OCI-LY7 (cell line): ENCODE data around the gene ELAPOR2. TPM values are rescaled to one million over a fixed set of nuclear protein-coding genes. Genes with fewer than 3 reads are reported as not detected.

ENCODE experiments used
- BruUV-seq: library from RNA; stranded (reverse); fragments of 400-500 nt; replicated peaks from 2 replicates; lab custom pipeline; 2021; lab: Mats Ljungman, UMichigan
- CTCF ChIA-PET: fragments of 300-600 bp; sonication (Branson Sonifier 250); formaldehyde crosslinking; loops from one replicate; lab custom pipeline; 2022; ENCODE audit warnings: antibody characterized with exemption; ENCODE audit not compliant: unreplicated experiment; lab: Charles Lee
- POLR2A ChIA-PET: fragments of 300-600 bp; sonication (Branson Sonifier 250); formaldehyde crosslinking; loops from one replicate; lab custom pipeline; 2022; ENCODE audit warnings: antibody characterized with exemption; lab: Charles Lee
- DNase-seq: peaks from one replicate; pipeline ENCODE4 v3.0.0-alpha.2; 2015; ENCODE audit warnings: low spot score
- H2AFZ ChIP-seq: fragments of 200-600 bp; sonication (generic), shearing (Covaris generic); 2 replicates; pipeline ENCODE4 v1.6.1; 2014; ENCODE audit warnings: mild to moderate bottlenecking, antibody characterized with exemption, low read length, moderate library complexity
- H3K27ac ChIP-seq: fragments of 200-600 bp; sonication (generic); 2 replicates; pipeline ENCODE4 v1.5.1; 2014; ENCODE audit warnings: mixed run types, low read depth, mild to moderate bottlenecking, moderate library complexity, low read length, inconsistent platforms; ENCODE audit not compliant: poor library complexity, severe bottlenecking
- H3K36me3 ChIP-seq: fragments of 200-600 bp; sonication (generic); 2 replicates; pipeline ENCODE4 v1.6.1; 2014; ENCODE audit warnings: mild to moderate bottlenecking, antibody characterized with exemption, low read length, moderate library complexity, mixed read lengths; ENCODE audit not compliant: insufficient read depth
- H3K4me1 ChIP-seq: fragments of 200-600 bp; sonication (generic); 2 replicates; pipeline ENCODE4 v1.5.1; 2014; ENCODE audit warnings: mild to moderate bottlenecking, low read length; ENCODE audit not compliant: insufficient read depth, poor library complexity, severe bottlenecking
- H3K4me2 ChIP-seq: fragments of 200-600 bp; sonication (generic); 2 replicates; pipeline ENCODE4 v1.6.1; 2014; ENCODE audit warnings: mild to moderate bottlenecking, low read length
- H3K4me3 ChIP-seq: fragments of 200-600 bp; sonication (generic); 2 replicates; pipeline ENCODE4 v1.5.1; 2014; ENCODE audit warnings: mild to moderate bottlenecking, low read depth, low read length; ENCODE audit not compliant: poor library complexity, severe bottlenecking
- H3K79me2 ChIP-seq: fragments of 200-600 bp; sonication (generic); 2 replicates; pipeline ENCODE4 v1.6.1; 2016; ENCODE audit warnings: low read depth, mild to moderate bottlenecking, low read length, moderate library complexity, mixed read lengths; ENCODE audit not compliant: insufficient read depth
- H3K9me2 ChIP-seq: fragments of 200-600 bp; sonication (generic); 2 replicates; pipeline ENCODE4 v1.6.1; 2016; ENCODE audit warnings: mild to moderate bottlenecking, low read length, mixed read lengths; ENCODE audit not compliant: insufficient read depth
- H3K9me3 ChIP-seq: fragments of 200-600 bp; sonication (generic); 2 replicates; pipeline ENCODE4 v1.6.1; 2014; ENCODE audit warnings: mild to moderate bottlenecking, mixed run types, low read length, mixed read lengths
- H4K20me1 ChIP-seq: fragments of 200-600 bp; sonication (generic); 2 replicates; pipeline ENCODE4 v1.6.1; 2014; ENCODE audit warnings: mild to moderate bottlenecking, antibody characterized with exemption, low read length, moderate library complexity, mixed read lengths; ENCODE audit not compliant: insufficient read depth
- CTCF ChIP-seq: fragments of 200-600 bp; sonication (generic); conservative IDR thresholded peaks from 2 replicates; pipeline ENCODE4 v1.5.1; 2014; ENCODE audit warnings: mild to moderate bottlenecking, antibody characterized with exemption, low read length, moderate library complexity, mixed read lengths
- EZH2phosphoT487 ChIP-seq: fragments of 200-600 bp; sonication (generic); IDR thresholded peaks from 2 replicates; pipeline ENCODE4 v1.6.1; 2018; ENCODE audit warnings: low read depth, borderline replicate concordance, mild to moderate bottlenecking, mixed run types, antibody characterized with exemption, low read length, moderate library complexity, mixed read lengths
- intact Hi-C: fragments of 100-400 bp; cut with micrococcal nuclease; formaldehyde crosslinking; loops from one replicate; pipeline ENCODE4 v1.10.0; 2022; ENCODE audit not compliant: unreplicated experiment
- total RNA-seq, 2 experiments: library from RNA; depleted of rRNA in 1 of 2; stranded (reverse); fragments of >200 nt in 1 of 2; shearing (Covaris generic) in 1 of 2; gene quantifications; 2 replicates each; pipeline ENCODE4 v1.2.3, GENCODE V29; 2014 to 2022

Gene ELAPOR2
- total RNA-seq, 2 experiments from 2014 or later = 4.6 to 8.6 TPM

- Histone ChIP-seq H2AFZ (no peak overlapping the region), H4K20me1 (no peaks in the 10 kb centered on the region), H3K36me3 (no peaks in the 10 kb centered on the region), H3K79me2 (no peaks in the 10 kb centered on the region), H3K4me3 (no peak overlapping the region), H3K4me2 (peak overlapping the region; percentile 13), H3K27ac (no peak overlapping the region), H3K4me1 (peaks cover 8% of the 10 kb centered on the region), H3K9me3 (0 out of 2 replicates have a peak, but pooled peaks cover 4% of the 10 kb centered on the region), H3K9me2 (no peaks in the 10 kb centered on the region)
- DNase-seq = peak; percentile 2
- ChIA-PET POLR2A (interaction anchor here (0.5 to 1.0 kb wide), 4 partner anchors 22 to 852 kb away, joined by 3 to 4 read pairs (median 4); no protein-coding TSS in a partner anchor), CTCF (interaction anchor here (0.6 kb wide), 1 partner anchor 157 kb away, joined by 3 read pairs; no protein-coding TSS in a partner anchor)
- intact Hi-C loops = no loop called here
- TF ChIP-seq EZH2phosphoT487 = no peak
- no peak for TF ChIP-seq CTCF
- no TSS peak for BruUV-seq
These were observed 31.6 kb downstream of the ELAPOR2 start for GRCh38 chr7:87027900-87028299.

DNA sequence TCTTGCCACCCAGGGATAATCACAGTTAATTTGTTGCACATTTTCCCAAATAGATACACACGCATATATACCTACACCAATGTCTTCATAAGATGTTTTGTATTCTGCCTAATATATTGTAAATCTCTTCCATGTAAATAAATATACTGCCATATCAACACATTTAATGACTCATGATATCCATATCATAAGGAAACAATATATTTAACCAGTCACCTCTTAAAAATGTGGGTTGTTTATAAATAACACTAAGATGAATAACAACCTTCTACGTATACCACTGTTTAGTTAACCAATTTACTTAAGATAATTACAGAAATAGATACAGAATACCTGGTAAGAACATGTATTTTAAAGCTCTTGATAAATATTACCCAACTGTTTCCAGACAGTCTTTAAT lies 38.2 kb downstream of the ELAPOR2 start:
- POLR2A ChIA-PET = interaction anchor here (0.5 to 1.4 kb wide), 4 partner anchors 10 to 120 kb away, joined by 3 to 5 read pairs (median 4); no protein-coding TSS in a partner anchor
- no peak overlapping the region for H3K4me3 ChIP-seq

More for the DNA sequence above, 38.2 kb downstream of the ELAPOR2 start:
- H3K4me2 ChIP-seq = no peak overlapping the region
- BruUV-seq = no TSS peak
- CTCF ChIA-PET = no interaction called here
- H3K9me3 ChIP-seq = no peaks in the 10 kb centered on the region
- no peak for TF ChIP-seq CTCF
- TF ChIP-seq EZH2phosphoT487 = no peak
- no peaks in the 10 kb centered on the region for H3K79me2 ChIP-seq
- intact Hi-C loops = no loop called here
- H2AFZ ChIP-seq = no peak overlapping the region
- H3K4me1 ChIP-seq = no peaks in the 10 kb centered on the region
- no peaks in the 10 kb centered on the region for H3K36me3 ChIP-seq
- H3K9me2 ChIP-seq = no peaks in the 10 kb centered on the region
- no peaks in the 10 kb centered on the region for H4K20me1 ChIP-seq
- no peak for DNase-seq
- H3K27ac ChIP-seq = no peak overlapping the region
